HG03280 (cell line): ENCODE measurements around the gene S100A14.

Source experiments
- ATAC-seq: cut with Tn5 transposase; IDR thresholded peaks from one replicate; pipeline ENCODE4 v1.9.1; 2021; ENCODE audit warnings: mild to moderate bottlenecking, moderate library complexity; ENCODE audit not compliant: unreplicated experiment

The S100A14 gene

DNA sequence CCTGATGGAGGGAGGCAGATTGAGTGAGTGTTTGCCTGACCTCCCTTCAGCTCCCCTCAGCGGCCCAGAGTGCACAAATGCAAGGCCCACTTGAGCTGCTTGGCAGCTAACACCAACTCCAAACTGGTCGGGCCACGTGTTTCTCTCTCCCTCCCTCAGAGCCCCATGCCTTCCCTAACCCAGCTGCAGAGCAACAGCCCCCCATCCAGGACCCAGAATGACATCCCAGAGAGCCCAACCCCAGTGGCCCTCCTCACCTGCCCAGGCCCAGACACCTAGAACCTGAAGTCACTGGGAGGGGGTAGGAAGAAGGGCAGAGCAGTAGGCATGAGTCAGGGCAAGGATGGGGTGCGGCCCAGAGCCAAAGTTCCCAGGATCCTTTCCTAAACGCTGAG, 789 bp upstream of the S100A14 start:
- no peak for ATAC-seq

DNA sequence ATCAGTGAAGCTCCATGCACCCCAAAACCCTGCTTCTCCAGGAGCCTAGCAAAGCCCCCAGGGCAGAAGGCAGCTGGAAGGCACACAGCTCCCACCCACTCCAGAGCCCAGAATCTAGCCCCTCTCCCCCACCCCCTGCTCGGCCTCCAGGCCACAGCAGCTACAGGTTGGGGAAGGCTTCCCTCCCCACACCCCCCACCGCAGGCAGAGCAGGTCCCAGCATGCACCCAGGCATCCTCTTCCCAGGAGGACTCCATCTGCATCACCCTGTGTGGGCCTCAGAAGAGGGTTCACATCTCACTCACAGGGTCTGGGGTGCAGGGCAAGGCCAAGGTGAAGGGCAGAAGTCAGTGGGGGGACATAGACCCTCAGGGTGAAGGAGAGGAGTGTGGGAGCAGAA, 719 bp downstream of the S100A14 start:
- ATAC-seq = no peak

GRCh38 chr1:153614906-153615305, 1.2 kb downstream of the S100A14 start:
- no peak for ATAC-seq

DNA sequence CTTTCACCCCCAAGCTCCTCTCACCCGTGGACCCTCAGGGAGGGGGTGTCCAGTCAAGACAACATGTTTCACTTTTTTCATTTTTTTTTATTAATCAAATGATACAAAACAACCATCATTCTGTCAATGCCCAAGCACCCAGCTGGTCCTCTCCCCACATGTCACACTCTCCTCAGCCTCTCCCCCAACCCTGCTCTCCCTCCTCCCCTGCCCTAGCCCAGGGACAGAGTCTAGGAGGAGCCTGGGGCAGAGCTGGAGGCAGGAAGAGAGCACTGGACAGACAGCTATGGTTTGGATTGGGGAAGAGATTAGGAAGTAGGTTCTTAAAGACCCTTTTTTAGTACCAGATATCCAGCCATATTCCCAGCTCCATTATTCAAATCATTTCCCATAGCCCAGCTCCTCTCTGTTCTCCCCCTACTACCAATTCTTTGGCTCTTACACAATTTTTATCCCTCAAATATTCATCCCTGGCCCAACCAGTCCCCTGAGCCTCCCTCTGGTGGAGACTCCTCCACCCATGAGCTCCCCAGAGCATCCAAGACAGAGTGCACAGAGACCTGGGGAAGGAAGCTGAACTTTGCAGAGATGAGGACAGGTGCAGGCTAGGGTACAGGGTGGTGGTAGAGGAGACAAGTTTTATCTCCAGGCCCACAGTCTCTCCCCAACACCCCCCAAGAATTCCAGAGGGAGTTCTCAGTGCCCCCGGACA, 1.8 kb downstream of the S100A14 start:
- ATAC-seq = no peak

DNA sequence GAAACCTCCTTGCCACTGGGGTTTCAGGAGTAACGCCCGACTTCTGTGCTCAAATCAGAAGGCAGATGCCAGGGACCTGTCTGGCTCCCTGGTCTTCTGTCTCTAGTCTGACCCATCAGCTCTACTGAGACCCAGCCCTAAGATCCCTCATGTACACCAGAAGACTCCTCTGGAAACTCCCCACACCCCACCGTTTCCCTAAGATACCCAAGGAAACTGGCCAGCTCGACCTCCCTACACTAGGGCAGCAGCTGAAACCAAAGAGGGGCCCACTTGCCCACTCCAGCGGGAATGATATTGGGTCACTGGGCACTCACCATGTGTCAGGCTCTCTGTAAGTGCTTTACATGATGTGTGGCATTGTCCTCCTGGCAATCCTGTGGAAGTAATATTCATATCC, 2.7 kb downstream of the S100A14 start:
- no peak for ATAC-seq

GRCh38 chr1:153612755-153613331, 3.3 kb downstream of the S100A14 start, which contains the start of gene S100A16:
TSS of gene S100A16 (minus strand) at chr1:153613137. CDS start at chr1:153608151, 4,986 bp downstream.
- no peak for ATAC-seq

DNA sequence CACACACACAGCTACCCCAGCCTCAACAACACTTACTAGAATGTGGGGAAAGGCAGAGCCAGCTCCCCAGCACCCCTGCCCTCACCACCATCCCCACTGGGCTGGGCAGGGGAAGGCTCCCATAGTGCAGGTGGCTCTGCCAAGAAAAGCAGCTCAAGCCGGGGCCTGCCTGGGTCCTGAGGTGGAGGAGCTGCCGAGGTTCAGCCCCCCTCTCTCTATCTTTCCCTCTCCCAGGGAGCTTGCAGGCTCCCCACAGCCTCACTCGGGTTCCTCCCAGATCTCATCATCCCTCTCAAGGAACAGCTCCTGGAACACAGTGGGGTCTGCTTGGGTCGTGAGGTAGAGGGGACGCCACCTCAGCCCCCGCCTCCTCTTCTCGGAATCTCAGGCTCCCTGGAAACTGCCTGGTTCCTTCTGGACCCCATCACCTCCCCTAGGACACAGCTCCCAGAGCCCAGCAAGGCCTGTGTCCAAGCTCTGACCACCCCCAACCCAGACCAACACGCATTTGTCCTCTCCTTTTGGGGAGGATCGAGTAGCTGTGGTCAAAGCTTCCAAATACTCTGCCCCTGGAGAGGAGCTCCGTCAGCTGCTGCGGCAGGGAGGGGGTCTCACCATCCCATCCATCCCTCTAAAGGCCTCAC, 3.9 kb downstream of the S100A14 start:
- ATAC-seq = no peak

GRCh38 chr1:153611356-153611755, 4.8 kb downstream of the S100A14 start:
- no peak for ATAC-seq

GRCh38 chr1:153610811-153611301, 5.3 kb downstream of the S100A14 start:
- no peak for ATAC-seq

GRCh38 chr1:153610334-153610733, 5.8 kb downstream of the S100A14 start:
- ATAC-seq = no peak

DNA sequence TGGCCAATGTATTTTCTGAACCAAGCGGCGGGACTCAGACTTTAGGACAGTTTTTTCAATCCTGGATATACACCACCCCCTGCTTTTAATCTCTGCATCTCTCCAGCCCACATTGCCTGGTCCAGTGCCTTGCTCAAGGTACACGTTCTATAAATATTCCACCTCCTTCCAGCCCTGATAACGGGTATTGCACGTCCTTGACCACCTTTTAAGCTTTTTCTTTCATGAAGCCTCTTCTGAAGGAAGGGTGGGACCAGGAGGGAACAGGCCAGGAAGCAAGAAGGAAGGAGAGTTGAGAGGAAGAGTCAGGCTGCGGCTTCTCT, 6.6 kb downstream of the S100A14 start:
- no peak for ATAC-seq

DNA sequence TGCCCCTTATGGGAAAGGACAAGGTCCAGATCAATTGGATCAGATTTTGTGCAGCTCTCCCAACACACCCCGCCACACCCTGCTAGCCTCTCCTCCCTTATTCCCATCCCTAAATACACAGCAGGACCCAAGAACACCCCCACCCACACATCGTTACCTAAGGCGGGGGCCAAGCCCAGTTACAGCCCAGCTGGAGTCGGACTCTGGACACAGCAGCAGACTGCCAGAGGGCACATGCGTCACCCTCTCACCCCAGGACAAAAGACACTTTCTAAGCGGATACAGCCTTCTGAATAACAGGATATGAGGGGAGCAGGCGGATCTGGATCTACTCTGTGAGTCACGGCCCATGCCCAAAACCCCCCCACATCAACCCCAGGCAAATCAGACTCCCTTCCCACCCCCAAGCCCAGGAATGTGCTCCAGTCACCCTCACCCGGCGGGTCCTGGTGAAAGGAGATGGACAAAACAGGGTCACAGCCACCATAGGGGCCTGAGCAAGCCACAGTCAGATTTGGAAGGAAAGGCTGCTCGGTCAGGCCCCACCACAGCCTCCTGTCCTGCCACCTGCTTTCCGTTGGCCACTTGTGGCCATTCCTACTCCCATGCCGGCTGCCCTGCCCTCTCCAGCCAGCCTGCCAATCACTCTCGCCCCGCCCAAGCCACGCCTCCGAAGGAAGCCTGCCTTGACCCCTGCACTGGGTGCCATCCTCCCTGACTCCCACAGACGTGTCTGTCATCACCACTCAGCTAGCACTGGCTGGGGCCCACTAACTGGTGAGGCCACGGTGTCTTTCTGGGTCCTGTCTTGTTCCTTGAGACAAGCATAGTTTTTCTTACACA, 7.2 kb downstream of the S100A14 start:
- ATAC-seq = no peak

DNA sequence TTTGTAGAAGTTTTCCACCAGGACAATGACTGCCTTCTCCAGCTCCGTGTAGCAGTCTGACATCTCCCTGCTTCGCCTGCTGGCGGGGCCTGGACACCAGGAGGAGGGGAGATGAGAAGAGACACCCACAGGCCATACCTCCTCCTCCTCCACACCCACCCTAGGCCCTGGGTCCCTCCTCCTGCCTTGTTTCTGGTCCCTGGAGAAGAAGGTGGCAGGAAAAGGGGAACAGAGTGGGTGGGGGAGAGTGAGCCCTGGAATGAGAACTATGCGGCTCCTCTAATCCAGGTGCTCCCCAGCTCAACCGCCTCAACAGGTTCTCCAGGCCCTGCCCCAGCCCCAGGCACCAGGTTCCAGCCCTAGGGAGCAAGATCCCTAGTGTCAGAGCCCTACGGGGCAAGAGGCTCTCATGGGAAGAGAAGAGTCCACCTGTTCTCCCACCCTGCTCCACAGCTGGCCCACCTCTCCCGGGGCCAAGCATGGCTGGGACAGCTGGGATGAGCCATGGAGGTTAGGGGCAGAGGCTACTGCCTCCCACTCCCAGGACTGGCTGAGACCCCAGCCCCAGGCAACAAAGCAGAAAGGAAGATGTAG, 7.9 kb downstream of the S100A14 start:
- ATAC-seq = no peak

GRCh38 chr1:153607381-153607780, 8.7 kb downstream of the S100A14 start:
- ATAC-seq = no peak

DNA sequence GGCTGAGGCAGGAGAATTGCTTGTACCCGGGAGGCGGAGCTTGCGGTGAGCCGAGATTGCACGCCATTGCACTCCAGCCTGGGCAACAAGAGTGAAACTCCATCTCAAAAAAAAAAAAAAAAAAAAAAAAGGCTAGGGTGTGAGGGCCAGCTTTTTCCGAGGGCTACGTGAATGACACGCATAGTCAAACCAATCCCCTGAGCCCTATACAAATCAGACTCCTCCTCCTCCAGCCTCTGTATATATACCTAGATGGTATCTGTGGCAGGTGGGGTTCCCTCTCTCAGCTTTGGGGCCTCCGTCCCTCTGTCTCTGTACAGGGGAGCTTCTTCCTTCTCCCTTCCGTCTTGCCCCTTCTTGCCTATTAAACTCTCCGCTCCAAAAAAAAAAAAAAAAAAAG, 9.9 kb downstream of the S100A14 start:
- no peak for ATAC-seq

DNA sequence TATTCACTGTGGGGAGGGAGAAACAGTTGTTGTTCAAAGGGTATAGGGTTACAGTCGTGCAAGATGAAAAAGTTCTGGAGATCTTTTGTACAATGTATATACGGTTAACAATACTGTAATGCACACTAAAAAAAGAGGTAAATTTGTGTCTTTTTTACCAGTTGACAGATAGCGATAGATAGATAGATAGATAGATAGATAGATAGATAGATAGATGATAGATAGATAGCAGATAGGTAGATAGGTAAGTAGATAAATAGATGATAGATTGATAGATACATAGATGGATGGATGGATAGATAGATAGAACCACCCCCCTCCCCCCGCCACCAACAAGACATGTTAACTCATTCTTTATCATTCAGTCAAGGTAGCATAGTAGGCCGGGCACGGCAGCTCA, 13.4 kb downstream of the S100A14 start:
- ATAC-seq = no peak

DNA sequence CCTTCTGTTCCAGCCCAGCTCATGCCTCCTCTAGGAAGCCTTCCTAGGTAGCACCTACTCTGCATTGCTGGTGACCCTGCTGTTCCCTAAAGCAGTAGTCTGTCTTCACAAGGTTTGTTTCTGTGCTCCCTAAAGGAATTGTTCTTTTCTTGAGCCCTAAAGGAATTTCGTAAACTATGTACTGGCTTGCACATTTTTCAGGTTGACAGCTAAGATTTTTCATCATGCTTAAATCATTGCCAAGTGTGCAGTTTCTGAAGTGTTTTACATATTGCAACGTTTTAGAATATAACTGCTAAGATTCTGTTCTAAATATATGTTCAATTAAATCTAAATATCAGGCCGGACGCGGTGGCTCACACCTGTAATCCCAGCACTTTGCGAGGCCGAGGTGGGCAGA, 16.3 kb downstream of the S100A14 start:
- ATAC-seq = no peak

DNA sequence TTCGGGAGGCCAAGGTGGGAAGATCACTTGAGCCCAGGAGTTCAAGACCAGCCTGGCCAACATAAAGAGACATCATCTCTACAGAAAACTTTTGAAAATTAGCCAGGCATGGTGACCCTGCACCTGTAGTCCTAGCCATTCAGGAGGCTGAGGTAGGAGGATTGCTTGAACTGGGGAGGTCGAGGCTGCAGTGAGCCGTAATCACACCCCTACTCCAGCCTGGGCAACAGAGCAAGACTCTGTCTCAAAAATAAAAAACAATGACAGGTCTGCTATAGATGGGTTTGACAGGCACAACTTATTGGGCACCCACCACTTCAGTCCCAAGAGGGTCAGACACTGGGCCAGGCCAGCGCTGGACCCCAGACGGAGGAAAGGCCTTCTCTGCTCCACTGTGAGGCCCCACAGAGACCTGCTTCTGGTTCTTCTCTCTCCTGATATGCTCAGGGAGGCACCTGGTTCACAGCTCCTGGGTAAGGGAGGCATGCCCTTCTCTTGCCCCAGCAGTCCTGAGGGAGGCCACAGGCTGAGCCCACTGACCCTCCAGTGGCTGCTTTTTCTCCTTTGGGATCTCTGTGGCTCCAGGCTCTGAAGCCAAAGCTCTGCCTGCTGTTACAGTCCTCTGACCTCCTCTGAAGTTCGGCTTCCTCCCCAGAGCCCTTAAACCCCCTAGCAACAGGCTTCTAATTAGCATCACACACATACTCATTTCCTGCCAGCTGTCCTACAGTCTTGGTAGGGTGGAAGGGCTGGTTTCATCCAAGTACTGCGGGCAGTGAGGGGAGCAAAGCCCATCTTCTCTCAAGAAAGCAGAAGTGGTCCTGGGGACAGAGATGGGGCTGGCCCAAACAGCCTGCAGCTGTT, 17.6 kb downstream of the S100A14 start:
- ATAC-seq = peak; percentile 96

DNA sequence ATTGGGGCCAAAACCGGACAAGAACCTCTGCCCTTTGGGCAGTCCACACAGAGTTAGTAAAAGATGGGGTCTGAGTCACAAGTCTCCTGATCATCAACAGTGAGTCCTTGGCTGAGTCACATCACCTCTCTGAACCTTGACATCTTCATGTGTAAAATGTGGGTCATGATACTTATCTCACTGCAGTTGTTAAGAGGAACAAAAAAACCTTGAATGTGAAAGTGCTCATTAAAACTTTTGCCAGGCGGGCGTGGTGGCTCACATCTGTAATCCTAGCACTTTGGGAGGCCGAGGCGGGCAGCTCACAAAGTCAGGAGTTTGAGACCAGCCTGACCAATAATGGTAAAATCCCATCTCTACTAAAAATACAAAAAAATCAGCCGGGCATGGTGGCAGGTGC, 18.9 kb downstream of the S100A14 start:
- no peak for ATAC-seq

GRCh38 chr1:153592748-153593147, 23.4 kb downstream of the S100A14 start:
- no peak for ATAC-seq
